ENCODE results near the gene SDC4.

- TF ChIP-seq, protein P1, sequence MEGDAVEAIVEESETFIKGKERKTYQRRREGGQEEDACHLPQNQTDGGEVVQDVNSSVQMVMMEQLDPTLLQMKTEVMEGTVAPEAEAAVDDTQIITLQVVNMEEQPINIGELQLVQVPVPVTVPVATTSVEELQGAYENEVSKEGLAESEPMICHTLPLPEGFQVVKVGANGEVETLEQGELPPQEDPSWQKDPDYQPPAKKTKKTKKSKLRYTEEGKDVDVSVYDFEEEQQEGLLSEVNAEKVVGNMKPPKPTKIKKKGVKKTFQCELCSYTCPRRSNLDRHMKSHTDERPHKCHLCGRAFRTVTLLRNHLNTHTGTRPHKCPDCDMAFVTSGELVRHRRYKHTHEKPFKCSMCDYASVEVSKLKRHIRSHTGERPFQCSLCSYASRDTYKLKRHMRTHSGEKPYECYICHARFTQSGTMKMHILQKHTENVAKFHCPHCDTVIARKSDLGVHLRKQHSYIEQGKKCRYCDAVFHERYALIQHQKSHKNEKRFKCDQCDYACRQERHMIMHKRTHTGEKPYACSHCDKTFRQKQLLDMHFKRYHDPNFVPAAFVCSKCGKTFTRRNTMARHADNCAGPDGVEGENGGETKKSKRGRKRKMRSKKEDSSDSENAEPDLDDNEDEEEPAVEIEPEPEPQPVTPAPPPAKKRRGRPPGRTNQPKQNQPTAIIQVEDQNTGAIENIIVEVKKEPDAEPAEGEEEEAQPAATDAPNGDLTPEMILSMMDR (IDR thresholded peaks at IDR 0.05), result no peak
- no peak for TF ChIP-seq POLR2A (IDR thresholded peaks at IDR 0.05)
Measured at GRCh38 chr20:45395114-45395415, 46.8 kb upstream of the SDC4 start.
